HG03135 (cell line): ENCODE measurements around the gene OVAAL.

Experiments used
- ATAC-seq: cut with Tn5 transposase; IDR thresholded peaks from one replicate; pipeline ENCODE4 v1.9.1; 2021; ENCODE audit warnings: mild to moderate bottlenecking, moderate library complexity; ENCODE audit not compliant: unreplicated experiment

Gene OVAAL

DNA sequence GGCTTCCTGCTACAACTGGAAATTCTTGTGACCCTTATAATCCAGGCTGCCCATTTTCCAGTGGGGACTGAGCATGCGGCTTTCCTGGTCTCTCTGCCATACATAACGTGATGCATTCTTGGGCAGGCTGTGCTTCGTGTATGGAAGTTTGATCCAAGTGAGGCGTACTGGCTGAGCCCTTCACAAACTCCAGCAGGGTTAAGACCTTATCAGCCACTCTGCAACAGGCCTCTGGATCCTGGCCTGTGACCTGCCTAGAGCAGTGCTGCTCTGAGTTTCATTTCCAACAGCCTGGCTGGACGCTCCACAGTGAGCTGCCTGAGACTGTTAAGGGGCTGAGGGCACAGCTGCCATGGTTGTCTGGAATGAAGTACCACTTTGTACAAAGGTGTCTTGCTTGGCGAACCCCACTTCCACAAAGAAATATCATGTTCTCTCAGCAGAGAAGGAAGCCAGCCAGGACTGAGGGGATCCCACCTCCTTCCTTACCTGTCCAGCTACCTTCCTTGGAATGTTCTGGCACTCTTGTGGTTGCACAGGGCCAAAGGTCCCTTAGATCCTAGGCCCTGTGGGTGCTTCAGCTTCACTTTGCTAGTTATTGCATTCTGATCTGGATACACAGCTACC is 44.6 kb downstream of the OVAAL start:
- ATAC-seq: no peak

DNA sequence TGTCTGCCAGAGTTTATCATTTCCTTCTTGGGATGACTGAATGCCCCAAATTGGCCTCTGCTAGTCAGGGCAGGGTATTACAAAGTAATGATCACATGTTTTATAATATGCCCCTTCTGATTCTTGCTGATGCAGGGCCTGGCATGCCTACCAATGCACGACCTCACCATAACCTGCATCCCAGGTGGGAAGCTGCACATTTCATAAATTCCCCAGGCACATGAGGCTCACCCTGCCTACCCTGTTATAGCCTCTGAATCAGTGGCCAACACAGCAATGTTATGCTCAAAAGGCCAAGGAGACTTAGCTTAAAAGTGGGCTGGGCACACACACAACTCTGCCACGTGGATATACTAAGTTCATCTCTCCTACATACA is 45.1 kb downstream of the OVAAL start:
- ATAC-seq: no peak

DNA sequence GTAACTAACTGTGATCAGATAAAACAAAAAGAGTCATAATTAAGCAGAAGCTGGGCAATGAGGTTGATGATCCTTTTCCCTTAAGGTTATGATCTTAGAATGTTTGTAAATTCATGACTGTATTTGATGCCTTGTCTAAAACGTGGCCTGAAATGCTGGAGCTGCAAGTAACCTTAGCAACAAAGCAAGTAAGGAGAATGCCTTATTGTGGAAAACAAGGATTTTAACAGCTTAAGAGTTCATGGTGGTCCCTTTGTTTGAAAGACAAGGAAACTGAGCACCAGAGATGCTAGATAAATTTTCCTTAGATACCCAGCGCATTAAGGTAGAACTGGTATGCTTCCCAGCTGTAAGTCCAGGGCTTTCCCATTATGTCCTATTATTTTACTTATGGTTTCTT is 47.4 kb downstream of the OVAAL start:
- ATAC-seq: no peak

DNA sequence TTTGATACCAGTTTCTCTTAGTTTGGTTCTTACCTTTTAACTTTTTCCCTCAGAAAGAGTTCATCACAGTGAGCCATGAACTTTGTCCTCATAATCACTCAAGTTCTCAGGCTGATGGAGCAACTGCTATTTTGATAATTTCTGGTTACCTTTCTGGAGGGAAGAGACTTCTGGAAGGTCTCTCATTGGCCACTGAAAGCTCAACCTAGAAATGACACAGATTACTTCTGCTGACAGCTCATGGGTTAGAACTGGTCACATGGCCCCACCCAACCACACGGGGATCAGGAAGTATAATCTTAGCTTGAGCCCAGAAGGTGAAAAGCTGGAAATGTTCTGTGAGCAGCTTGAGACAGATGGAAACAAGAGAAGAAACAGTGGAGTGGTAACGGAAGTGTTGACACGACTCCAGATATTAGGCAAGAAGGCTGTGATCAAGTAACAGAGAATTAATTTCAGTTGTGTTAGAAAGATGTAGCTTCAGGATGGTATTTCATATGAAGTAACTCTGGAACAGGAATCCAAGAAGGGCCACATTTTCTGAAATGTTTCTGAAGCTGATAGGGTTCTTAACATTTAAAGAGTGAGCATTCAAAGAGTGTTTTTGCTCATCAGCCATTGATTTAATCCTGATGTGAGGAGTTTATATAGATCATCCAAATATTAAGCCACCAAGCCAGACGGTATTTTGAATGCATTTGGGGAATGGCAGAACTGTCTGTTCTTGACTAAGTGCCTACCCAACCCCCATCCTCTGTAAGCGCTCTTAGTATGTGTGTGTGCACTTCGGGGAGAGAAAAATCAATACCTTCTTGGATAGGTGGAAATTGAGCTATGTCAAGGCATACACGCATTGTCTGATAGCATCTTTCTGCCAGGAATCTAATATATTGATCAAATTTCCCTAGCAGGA is 51.1 kb downstream of the OVAAL start:
- no peak for ATAC-seq

DNA sequence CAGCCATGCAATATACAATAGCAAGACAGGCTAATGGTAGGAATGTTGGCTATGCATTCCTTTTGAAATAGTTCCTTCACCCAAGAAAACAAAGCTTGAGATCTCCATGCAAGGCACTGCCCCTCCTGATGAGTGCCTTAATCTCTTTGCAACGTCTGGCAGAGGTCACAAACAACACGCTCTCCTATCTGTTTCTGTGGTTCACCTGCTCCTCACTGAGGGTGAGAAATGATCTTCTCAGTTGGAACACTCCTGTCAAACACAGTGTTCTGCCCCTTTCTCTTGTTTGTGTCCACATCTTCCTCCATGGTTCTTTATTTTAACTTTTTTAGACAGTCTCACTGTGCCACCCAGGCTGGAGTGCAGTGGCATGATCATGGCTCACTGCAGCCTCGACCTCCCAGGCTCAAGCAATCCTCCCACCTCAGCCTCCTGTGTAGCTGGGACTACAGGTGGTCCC is 51.8 kb downstream of the OVAAL start:
- ATAC-seq: no peak

DNA sequence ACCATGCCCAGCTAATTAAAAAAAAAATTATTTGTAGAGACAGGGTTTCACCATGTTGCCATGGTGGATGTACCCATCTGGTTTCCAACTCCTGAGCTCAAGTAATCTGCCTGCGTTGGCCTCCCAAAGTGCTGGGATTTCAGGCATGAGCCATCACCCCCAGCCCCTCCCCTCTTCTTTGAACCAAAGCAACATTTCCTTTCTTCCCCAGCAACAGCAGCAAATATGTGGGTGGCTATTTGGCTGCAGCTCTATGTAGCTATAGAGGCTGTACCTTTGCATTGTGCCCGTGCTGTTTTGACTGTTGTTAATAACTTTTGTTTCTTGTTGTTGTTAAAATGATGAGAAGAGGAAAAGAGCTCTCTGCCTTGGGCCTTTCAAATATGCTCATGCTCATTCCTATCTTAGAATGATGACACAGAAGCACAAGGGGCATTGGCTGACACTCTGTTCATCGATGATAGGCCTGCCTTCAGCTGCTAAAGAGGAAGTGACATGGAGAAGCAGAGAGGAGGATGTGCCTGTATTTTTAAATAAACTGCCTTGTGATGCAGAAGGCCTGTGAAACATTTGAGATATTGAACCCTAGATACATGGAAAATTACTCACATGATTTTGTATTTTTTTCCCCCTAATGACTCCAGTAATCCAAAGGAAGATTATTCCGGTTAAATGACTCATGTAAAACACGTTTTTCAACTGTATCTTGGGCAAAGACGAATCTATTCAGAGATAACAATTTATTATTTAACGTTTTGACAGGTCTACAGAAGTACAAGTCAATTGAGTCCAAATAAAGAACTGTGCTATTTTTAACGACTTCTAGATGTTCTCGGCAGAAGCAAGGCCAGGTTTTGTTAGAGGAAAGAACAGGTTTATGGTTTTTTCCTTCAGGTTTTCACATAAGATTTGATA is 52.5 kb downstream of the OVAAL start:
- no peak for ATAC-seq

DNA sequence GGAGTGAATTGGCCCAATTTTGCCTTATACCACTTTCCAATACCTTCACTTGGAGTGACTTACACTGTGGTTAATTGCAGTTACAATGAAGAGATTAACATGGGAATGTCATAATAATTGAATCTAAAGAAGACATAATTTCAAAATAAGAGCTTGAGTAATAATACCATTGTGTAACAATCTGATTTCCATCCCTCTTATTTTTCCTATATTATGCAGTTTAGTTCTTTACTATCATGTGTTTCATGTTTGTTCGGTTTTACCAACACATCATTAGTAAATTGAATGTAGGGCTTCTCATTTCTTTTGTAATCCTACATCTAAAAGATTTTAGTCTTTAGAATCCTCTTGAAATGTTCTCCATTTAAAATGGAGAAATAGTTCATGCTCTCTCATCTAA is 53.9 kb downstream of the OVAAL start:
- no peak for ATAC-seq

DNA sequence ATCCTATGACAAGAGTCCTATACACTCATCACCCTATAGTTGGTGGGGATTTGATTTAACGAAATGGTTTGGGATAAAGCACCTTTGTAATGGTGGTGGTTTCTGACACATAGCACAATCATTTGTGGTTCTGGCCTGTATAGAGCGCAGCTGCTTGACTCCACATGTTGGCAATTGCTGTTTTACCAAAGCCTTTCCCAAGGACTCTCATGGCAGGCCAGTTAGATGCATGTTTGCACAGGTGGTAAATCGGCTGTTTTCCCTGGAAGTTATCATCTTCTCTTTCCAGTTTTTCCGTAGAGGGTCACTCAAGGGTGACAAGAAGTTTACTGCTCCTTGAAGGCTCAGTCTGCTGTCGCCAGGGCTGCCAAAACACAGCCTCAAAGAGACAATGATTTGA is 56.0 kb downstream of the OVAAL start:
- ATAC-seq: no peak

DNA sequence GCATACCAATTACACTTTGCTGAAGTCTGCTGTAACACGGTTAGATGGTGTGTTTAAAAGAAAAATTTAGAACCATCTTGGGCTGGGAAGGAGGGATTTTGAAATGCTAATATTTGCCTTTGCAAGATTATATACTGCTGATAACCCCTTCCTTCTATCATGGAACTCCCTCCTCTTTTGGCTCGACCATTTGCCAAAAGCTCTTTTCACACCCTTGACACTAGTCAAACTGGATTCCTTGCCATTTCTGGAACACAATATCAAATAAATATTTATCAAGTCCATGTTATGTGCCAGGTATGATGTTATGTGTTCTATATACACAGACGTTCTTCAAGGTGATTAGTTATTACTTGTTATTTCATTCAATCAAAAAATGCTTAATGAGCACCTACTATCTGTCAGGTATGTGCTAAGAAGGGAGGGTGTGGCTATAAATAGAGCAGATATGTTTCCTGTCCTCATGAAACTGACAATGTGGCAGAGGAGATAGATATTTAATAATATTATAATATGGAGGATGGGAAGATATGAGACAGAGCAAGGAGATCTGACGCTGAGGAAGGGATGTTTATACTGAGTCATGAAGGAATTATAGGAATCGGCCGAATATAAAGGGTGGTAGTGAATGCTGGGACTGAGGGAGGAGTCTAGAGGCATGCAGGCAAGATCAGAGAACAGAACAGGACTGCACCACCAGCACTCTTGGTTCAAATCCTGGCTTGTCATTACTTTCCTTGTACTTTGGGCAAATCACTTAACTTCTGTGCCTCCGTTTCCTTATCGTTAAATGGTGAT is 56.9 kb downstream of the OVAAL start:
- ATAC-seq: no peak
